GM13977 (cell line): ENCODE measurements around the gene ADD1.
A peak's percentile ranks its signal among the peaks of the same experiment; 100 is the strongest.

Experiments
- DNase-seq: peaks from one replicate; pipeline ENCODE4 v3.0.0; 2012; ENCODE audit warnings: low spot score
- CTCF ChIP-seq: IDR thresholded peaks from 2 replicates; pipeline ENCODE4 v1.5.1; 2012; ENCODE audit warnings: mild to moderate bottlenecking, control low read depth; ENCODE audit not compliant: insufficient read depth; ENCODE audit errors: extremely low read depth, missing control alignments
- in situ Hi-C: fragments of 300-500 bp; cut with MboI; formaldehyde crosslinking; loops from one replicate; pipeline ENCODE4 v1.12.0; 2022; ENCODE audit warnings: low sequenced_read_pairs, low pct_unique_long_range_greater_than_20kb, mixed read lengths, inconsistent platforms; ENCODE audit not compliant: unreplicated experiment

Gene ADD1

GRCh38 chr4:2963175-2963965, 119.7 kb downstream of the ADD1 start, which contains the start of the genes GRK4 and NOP14:
Gene GRK4, plus strand, starts transcription at chr4:2963571. Its CDS starts 500 bp downstream, at chr4:2964071.
Gene NOP14, minus strand, starts transcription at chr4:2963406. Its CDS starts 87 bp downstream, at chr4:2963319.
- TF ChIP-seq CTCF = no peak
- in situ Hi-C loops = no loop called here
- DNase-seq = peak; percentile 99

GRCh38 chr4:2963966-2964471, 120.4 kb downstream of the ADD1 start:
- in situ Hi-C loops = no loop called here
- TF ChIP-seq CTCF = no peak
- peak; percentile 38 for DNase-seq

GRCh38 chr4:2964706-2965258, 121.1 kb downstream of the ADD1 start:
- DNase-seq = no peak
- no peak for TF ChIP-seq CTCF
- in situ Hi-C loops = no loop called here

- in situ Hi-C loops = no loop called here
- TF ChIP-seq CTCF = no peak
- DNase-seq = no peak
Observed at GRCh38 chr4:2965262-2965661, 121.6 kb downstream of the ADD1 start.

- no peak for DNase-seq
- in situ Hi-C loops = no loop called here
Observed at GRCh38 chr4:2968381-2968780, 124.7 kb downstream of the ADD1 start.

GRCh38 chr4:2971275-2971674, 127.6 kb downstream of the ADD1 start:
- in situ Hi-C loops = no loop called here
- no peak for TF ChIP-seq CTCF
- no peak for DNase-seq

More at GRCh38 chr4:2968381-2968780, 124.7 kb downstream of the ADD1 start:
- no peak for TF ChIP-seq CTCF
